ENCODE measurements around the gene C8B. TPM values are rescaled to one million over a fixed set of nuclear protein-coding genes. Genes with fewer than 3 reads are reported as not detected.

Gene C8B
- polyA plus RNA-seq, 4 donors: 0.06 to 0.45 (median 0.15) TPM; not detected in 1

DNA sequence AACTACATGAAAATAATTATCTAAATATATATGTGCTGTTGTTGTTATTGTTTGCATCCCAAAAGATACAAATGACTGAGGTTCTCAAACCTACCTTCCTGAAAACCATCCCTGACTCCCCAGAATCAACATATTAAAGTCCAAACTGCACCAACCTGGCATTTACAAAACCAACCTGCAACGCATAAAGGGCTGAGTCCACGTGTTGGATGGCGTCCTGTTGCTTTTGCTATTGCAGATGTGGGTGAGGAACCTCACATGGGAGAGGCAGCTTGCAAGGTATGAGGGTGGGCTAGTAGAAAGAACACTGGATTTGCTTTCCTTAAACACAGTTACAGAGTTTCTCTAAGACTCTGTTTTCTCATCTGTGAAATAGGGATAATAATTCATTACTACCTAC is 1.5 kb upstream of the C8B start:
- Histone ChIP-seq H3K4me1 (ENCODE audit: control insufficient read depth in 3 of 3, insufficient read depth in 2 of 3, low read depth in 1 of 3, low read length in 2 of 3) (peaks cover 0 to 23% (median 4%) of the 10 kb centered on the region in 3 donors), H3K9me3 (ENCODE audit: control insufficient read depth in 2 of 2, insufficient read depth in 1 of 2, low read depth in 1 of 2, low read length in 1 of 2) (no peaks in the 10 kb centered on the region), H3K27me3 (ENCODE audit: control insufficient read depth in 3 of 3, insufficient read depth in 3 of 3, low read length in 3 of 3) (peaks cover 0 to 2% (median 0%) of the 10 kb centered on the region in 3 donors), H3K27ac (ENCODE audit: low read depth in 1 of 3, low read length in 2 of 3) (no peak overlapping the region), H3K36me3 (ENCODE audit: control insufficient read depth in 3 of 3, insufficient read depth in 2 of 3, low read depth in 1 of 3, low read length in 3 of 3) (no peaks in the 10 kb centered on the region), H3K4me3 (ENCODE audit: low read depth in 1 of 3, low read length in 3 of 3) (no peak overlapping the region)
- 10 to 55% (median 29%) methylated on average over 3 of the region's 3 CpGs for WGBS, 3 donors
- no peak for FAIRE-seq
- DNase-seq: no peak

GRCh38 chr1:56966698-56966999 is 834 bp upstream of the C8B start:
- Histone ChIP-seq H3K4me3 (ENCODE audit: low read depth in 1 of 3, low read length in 3 of 3) (no peak overlapping the region), H3K4me1 (ENCODE audit: control insufficient read depth in 3 of 3, insufficient read depth in 2 of 3, low read depth in 1 of 3, low read length in 2 of 3) (peaks cover 0 to 23% (median 4%) of the 10 kb centered on the region in 3 donors), H3K36me3 (ENCODE audit: control insufficient read depth in 3 of 3, insufficient read depth in 2 of 3, low read depth in 1 of 3, low read length in 3 of 3) (no peaks in the 10 kb centered on the region), H3K27ac (ENCODE audit: low read depth in 1 of 3, low read length in 2 of 3) (no peak overlapping the region), H3K9me3 (ENCODE audit: control insufficient read depth in 2 of 2, insufficient read depth in 1 of 2, low read depth in 1 of 2, low read length in 1 of 2) (no peaks in the 10 kb centered on the region), H3K27me3 (ENCODE audit: control insufficient read depth in 3 of 3, insufficient read depth in 3 of 3, low read length in 3 of 3) (peaks cover 0 to 2% (median 0%) of the 10 kb centered on the region in 3 donors)
- FAIRE-seq (no peak), DNase-seq (no peak)
- 89 to 93% (median 91%) methylated on average over 1 of the region's 1 CpG for WGBS, 3 donors

GRCh38 chr1:56965191-56965590 is 624 bp downstream of the C8B start:
- Histone ChIP-seq H3K27me3 (ENCODE audit: control insufficient read depth in 3 of 3, insufficient read depth in 3 of 3, low read length in 3 of 3) (peaks cover 0 to 2% (median 0%) of the 10 kb centered on the region in 3 donors), H3K9me3 (ENCODE audit: control insufficient read depth in 2 of 2, insufficient read depth in 1 of 2, low read depth in 1 of 2, low read length in 1 of 2) (no peaks in the 10 kb centered on the region), H3K4me3 (ENCODE audit: low read depth in 1 of 3, low read length in 3 of 3) (no peak overlapping the region), H3K4me1 (ENCODE audit: control insufficient read depth in 3 of 3, insufficient read depth in 2 of 3, low read depth in 1 of 3, low read length in 2 of 3) (peaks cover 0 to 23% (median 2%) of the 10 kb centered on the region in 3 donors), H3K27ac (ENCODE audit: low read depth in 1 of 3, low read length in 2 of 3) (no peak overlapping the region), H3K36me3 (ENCODE audit: control insufficient read depth in 3 of 3, insufficient read depth in 2 of 3, low read depth in 1 of 3, low read length in 3 of 3) (no peaks in the 10 kb centered on the region)
- no peak for FAIRE-seq
- WGBS, 3 donors: 72 to 89% (median 81%) methylated on average over 3 of the region's 3 CpGs
- DNase-seq: no peak

GRCh38 chr1:56964349-56965017 is 1.3 kb downstream of the C8B start:
- H3K4me1 ChIP-seq (ENCODE audit: control insufficient read depth in 3 of 3, insufficient read depth in 2 of 3, low read depth in 1 of 3, low read length in 2 of 3): peaks cover 0 to 23% (median 2%) of the 10 kb centered on the region in 3 donors
- WGBS, 3 donors: 87 to 92% (median 91%) methylated on average over 9 of the region's 9 CpGs
- H3K27me3 ChIP-seq (ENCODE audit: control insufficient read depth in 3 of 3, insufficient read depth in 3 of 3, low read length in 3 of 3): no peaks in the 10 kb centered on the region
- no peaks in the 10 kb centered on the region for H3K9me3 ChIP-seq (ENCODE audit: control insufficient read depth in 2 of 2, insufficient read depth in 1 of 2, low read depth in 1 of 2, low read length in 1 of 2)
- DNase-seq: no peak
- H3K4me3 ChIP-seq (ENCODE audit: low read depth in 1 of 3, low read length in 3 of 3): no peak overlapping the region
- H3K27ac ChIP-seq (ENCODE audit: low read depth in 1 of 3, low read length in 2 of 3): no peak overlapping the region
- no peak for FAIRE-seq
- no peaks in the 10 kb centered on the region for H3K36me3 ChIP-seq (ENCODE audit: control insufficient read depth in 3 of 3, insufficient read depth in 2 of 3, low read depth in 1 of 3, low read length in 3 of 3)

GRCh38 chr1:56963667-56964066 is 2.1 kb downstream of the C8B start:
- 76 to 83% (median 77%) methylated on average over 4 of the region's 4 CpGs for WGBS, 3 donors
- Histone ChIP-seq H3K4me3 (ENCODE audit: low read depth in 1 of 3, low read length in 3 of 3) (no peak overlapping the region), H3K9me3 (ENCODE audit: control insufficient read depth in 2 of 2, insufficient read depth in 1 of 2, low read depth in 1 of 2, low read length in 1 of 2) (no peaks in the 10 kb centered on the region), H3K36me3 (ENCODE audit: control insufficient read depth in 3 of 3, insufficient read depth in 2 of 3, low read depth in 1 of 3, low read length in 3 of 3) (no peaks in the 10 kb centered on the region), H3K4me1 (ENCODE audit: control insufficient read depth in 3 of 3, insufficient read depth in 2 of 3, low read depth in 1 of 3, low read length in 2 of 3) (peaks cover 0 to 29% (median 2%) of the 10 kb centered on the region in 3 donors), H3K27ac (ENCODE audit: low read depth in 1 of 3, low read length in 2 of 3) (no peak overlapping the region), H3K27me3 (ENCODE audit: control insufficient read depth in 3 of 3, insufficient read depth in 3 of 3, low read length in 3 of 3) (no peaks in the 10 kb centered on the region)
- DNase-seq: no peak
- FAIRE-seq: no peak

GRCh38 chr1:56961426-56961825 is 4.4 kb downstream of the C8B start:
- H3K27ac ChIP-seq (ENCODE audit: low read depth in 1 of 3, low read length in 2 of 3): no peak overlapping the region
- WGBS, 3 donors: 83 to 90% (median 86%) methylated on average over 10 of the region's 10 CpGs
- no peaks in the 10 kb centered on the region for H3K9me3 ChIP-seq (ENCODE audit: control insufficient read depth in 2 of 2, insufficient read depth in 1 of 2, low read depth in 1 of 2, low read length in 1 of 2)

DNA sequence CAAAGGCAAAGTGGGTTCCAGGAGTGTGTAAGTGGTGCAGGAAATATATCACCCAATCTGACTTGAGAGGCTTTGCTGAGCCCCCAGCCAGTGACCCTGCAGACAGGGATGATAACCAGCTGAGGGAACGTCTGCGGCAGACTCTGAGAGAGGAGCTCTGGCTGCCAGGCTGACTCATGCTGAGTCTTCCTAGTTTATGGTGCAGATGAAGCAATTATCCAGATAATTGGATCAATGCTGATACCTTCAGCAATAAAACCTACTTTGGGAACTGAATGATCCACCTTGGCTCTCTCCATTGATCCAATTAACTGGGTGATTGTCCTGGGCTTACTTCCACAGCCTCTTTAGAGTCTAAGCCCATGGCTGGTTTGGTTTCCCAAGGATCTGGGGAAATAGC is 7.3 kb downstream of the C8B start:
- Histone ChIP-seq H3K9me3 (ENCODE audit: control insufficient read depth in 2 of 2, insufficient read depth in 1 of 2, low read depth in 1 of 2, low read length in 1 of 2) (no peaks in the 10 kb centered on the region), H3K27me3 (ENCODE audit: control insufficient read depth in 3 of 3, insufficient read depth in 3 of 3, low read length in 3 of 3) (no peaks in the 10 kb centered on the region), H3K4me3 (ENCODE audit: low read depth in 1 of 3, low read length in 3 of 3) (no peak overlapping the region), H3K36me3 (ENCODE audit: control insufficient read depth in 3 of 3, insufficient read depth in 2 of 3, low read depth in 1 of 3, low read length in 3 of 3) (no peaks in the 10 kb centered on the region), H3K4me1 (ENCODE audit: control insufficient read depth in 3 of 3, insufficient read depth in 2 of 3, low read depth in 1 of 3, low read length in 2 of 3) (peaks cover 0 to 17% (median 5%) of the 10 kb centered on the region in 3 donors), H3K27ac (ENCODE audit: low read depth in 1 of 3, low read length in 2 of 3) (peak overlapping the region in 1 of 3 donors; percentile 54)
- peak; percentile 67 to 82 for DNase-seq
- WGBS, 3 donors: 3 to 43% (median 33%) methylated on average over 2 of the region's 2 CpGs
- no peak for FAIRE-seq

More at GRCh38 chr1:56961426-56961825, 4.4 kb downstream of the C8B start:
- Histone ChIP-seq H3K36me3 (ENCODE audit: control insufficient read depth in 3 of 3, insufficient read depth in 2 of 3, low read depth in 1 of 3, low read length in 3 of 3) (no peaks in the 10 kb centered on the region), H3K4me3 (ENCODE audit: low read depth in 1 of 3, low read length in 3 of 3) (no peak overlapping the region), H3K4me1 (ENCODE audit: control insufficient read depth in 3 of 3, insufficient read depth in 2 of 3, low read depth in 1 of 3, low read length in 2 of 3) (peaks cover 0 to 27% (median 2%) of the 10 kb centered on the region in 3 donors), H3K27me3 (ENCODE audit: control insufficient read depth in 3 of 3, insufficient read depth in 3 of 3, low read length in 3 of 3) (no peaks in the 10 kb centered on the region)
- FAIRE-seq (no peak), DNase-seq (no peak)

DNA sequence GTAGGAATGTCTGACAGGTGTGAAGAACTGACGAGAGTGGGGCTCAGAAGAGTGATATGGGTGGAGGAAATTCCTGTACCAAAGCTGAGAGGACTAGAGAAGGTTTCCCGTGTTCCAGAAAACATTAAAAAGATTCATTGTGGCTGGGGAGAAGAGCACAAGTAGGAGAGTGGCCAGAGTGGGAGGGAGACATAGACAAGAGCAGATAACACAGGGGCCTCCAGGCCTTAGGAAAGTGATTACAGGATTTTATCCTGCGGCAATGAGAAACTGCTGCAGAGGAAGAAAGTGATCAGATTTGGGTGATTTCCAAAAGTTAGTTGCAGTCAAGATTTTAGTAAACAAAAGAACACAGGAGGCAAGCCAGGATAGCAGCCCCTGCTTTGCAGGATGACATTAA is 7.9 kb downstream of the C8B start:
- DNase-seq (peak in 1 of 2 donors; percentile 14), FAIRE-seq (no peak)
- Histone ChIP-seq H3K27ac (ENCODE audit: low read depth in 1 of 3, low read length in 2 of 3) (no peak overlapping the region), H3K27me3 (ENCODE audit: control insufficient read depth in 3 of 3, insufficient read depth in 3 of 3, low read length in 3 of 3) (no peaks in the 10 kb centered on the region), H3K36me3 (ENCODE audit: control insufficient read depth in 3 of 3, insufficient read depth in 2 of 3, low read depth in 1 of 3, low read length in 3 of 3) (no peaks in the 10 kb centered on the region), H3K4me1 (ENCODE audit: control insufficient read depth in 3 of 3, insufficient read depth in 2 of 3, low read depth in 1 of 3, low read length in 2 of 3) (peaks cover 0 to 17% (median 5%) of the 10 kb centered on the region in 3 donors), H3K9me3 (ENCODE audit: control insufficient read depth in 2 of 2, insufficient read depth in 1 of 2, low read depth in 1 of 2, low read length in 1 of 2) (no peaks in the 10 kb centered on the region), H3K4me3 (ENCODE audit: low read depth in 1 of 3, low read length in 3 of 3) (no peak overlapping the region)
- WGBS, 3 donors: 15 to 37% (median 34%) methylated on average over 3 of the region's 3 CpGs

GRCh38 chr1:56954664-56955063 is 11.2 kb downstream of the C8B start:
- Histone ChIP-seq H3K27me3 (ENCODE audit: control insufficient read depth in 3 of 3, insufficient read depth in 3 of 3, low read length in 3 of 3) (no peaks in the 10 kb centered on the region), H3K36me3 (ENCODE audit: control insufficient read depth in 3 of 3, insufficient read depth in 2 of 3, low read depth in 1 of 3, low read length in 3 of 3) (no peaks in the 10 kb centered on the region), H3K9me3 (ENCODE audit: control insufficient read depth in 2 of 2, insufficient read depth in 1 of 2, low read depth in 1 of 2, low read length in 1 of 2) (no peaks in the 10 kb centered on the region), H3K4me1 (ENCODE audit: control insufficient read depth in 3 of 3, insufficient read depth in 2 of 3, low read depth in 1 of 3, low read length in 2 of 3) (peaks cover 0 to 24% (median 5%) of the 10 kb centered on the region in 3 donors), H3K4me3 (ENCODE audit: low read depth in 1 of 3, low read length in 3 of 3) (no peak overlapping the region), H3K27ac (ENCODE audit: low read depth in 1 of 3, low read length in 2 of 3) (no peak overlapping the region)
- peak in 1 of 2 donors; percentile 25 for DNase-seq
- WGBS, 3 donors: 85 to 87% (median 85%) methylated on average over 1 of the region's 1 CpG
- FAIRE-seq: no peak
